PC-9 (cell line): ENCODE data around the gene CREB1. TPM values are rescaled to one million over a fixed set of nuclear protein-coding genes. Genes with fewer than 3 reads are reported as not detected.
"Not testable (repeated sequence)": the region's sequence is repeated elsewhere in the genome, so short reads cannot be mapped to it uniquely, and the experiment has no call there.

Experiments used
- BruUV-seq: library from RNA; stranded (reverse); fragments of 400-500 nt; replicated peaks from 2 replicates; lab custom pipeline; 2021; lab: Mats Ljungman, UMichigan
- CTCF ChIA-PET: fragments of 300-600 bp; sonication (Branson Sonifier 250); formaldehyde crosslinking; loops from one replicate; lab custom pipeline; 2022; ENCODE audit warnings: antibody characterized with exemption; lab: Charles Lee
- POLR2A ChIA-PET: fragments of 300-600 bp; sonication (Branson Sonifier 250); formaldehyde crosslinking; loops from one replicate; lab custom pipeline; 2022; ENCODE audit warnings: antibody characterized with exemption; ENCODE audit not compliant: unreplicated experiment; lab: Charles Lee
- DNase-seq, 2 experiments: peaks; one replicate each; pipeline versions ENCODE4 v3.0.0 to v3.0.0-alpha.2; 2015 to 2022; ENCODE audit warnings: mixed read lengths in 1 of 2
- H2AFZ ChIP-seq: fragments of 200-600 bp; sonication (generic); 2 replicates; pipeline ENCODE4 v1.8.1; 2017; ENCODE audit warnings: antibody characterized with exemption
- H3F3A ChIP-seq: fragments of 200-600 bp; sonication (generic); 2 replicates; pipeline ENCODE4 v1.8.1; 2017; ENCODE audit warnings: antibody characterized with exemption, mild to moderate bottlenecking, low read depth; ENCODE audit not compliant: insufficient read depth
- H3K27ac ChIP-seq: fragments of 200-600 bp; sonication (generic); 2 replicates; pipeline ENCODE4 v1.6.1; 2016; ENCODE audit warnings: mixed run types
- H3K27me3 ChIP-seq: fragments of 200-600 bp; sonication (generic); 2 replicates; pipeline ENCODE4 v1.6.1; 2016; ENCODE audit warnings: low read depth, mixed run types; ENCODE audit not compliant: insufficient read depth
- H3K36me3 ChIP-seq: fragments of 200-600 bp; sonication (generic); 2 replicates; pipeline ENCODE4 v1.6.1; 2016; ENCODE audit warnings: low read depth, mixed run types
- H3K4me1 ChIP-seq: fragments of 200-600 bp; sonication (generic); replicated peaks from 2 replicates; pipeline ENCODE4 v1.6.1; 2016; ENCODE audit warnings: mixed run types; ENCODE audit not compliant: insufficient read depth
- H3K4me2 ChIP-seq: fragments of 200-600 bp; sonication (generic); 2 replicates; pipeline ENCODE4 v1.6.1; 2017; ENCODE audit warnings: mixed run types
- H3K4me3 ChIP-seq: fragments of 200-600 bp; sonication (generic); 2 replicates; pipeline ENCODE4 v1.6.1; 2016; ENCODE audit warnings: mixed run types
- H3K79me2 ChIP-seq: fragments of 200-600 bp; sonication (generic); 2 replicates; pipeline ENCODE4 v1.6.1; 2017; ENCODE audit warnings: low read depth, mixed run types
- H3K9me2 ChIP-seq: fragments of 200-600 bp; sonication (generic); 2 replicates; pipeline ENCODE4 v1.8.1; 2017; ENCODE audit warnings: mild to moderate bottlenecking; ENCODE audit not compliant: insufficient read depth
- H3K9me3 ChIP-seq: fragments of 200-600 bp; sonication (generic); 2 replicates; pipeline ENCODE4 v1.8.1; 2016; ENCODE audit warnings: low read depth; ENCODE audit not compliant: insufficient read depth
- H4K20me1 ChIP-seq: fragments of 200-600 bp; sonication (generic); 2 replicates; pipeline ENCODE4 v1.8.1; 2017; ENCODE audit not compliant: insufficient read depth
- CTCF ChIP-seq: fragments of 200-600 bp; sonication (generic); conservative IDR thresholded peaks from 2 replicates; pipeline ENCODE4 v1.6.1; 2017; ENCODE audit warnings: mixed run types, antibody characterized with exemption, mild to moderate bottlenecking, moderate library complexity
- EZH2 ChIP-seq: fragments of 200-600 bp; sonication (generic); IDR thresholded peaks from 2 replicates; pipeline ENCODE4 v1.8.0; 2017; ENCODE audit warnings: antibody characterized with exemption, low read depth
- intact Hi-C: fragments of 100-400 bp; cut with micrococcal nuclease; formaldehyde crosslinking; loops from one replicate; pipeline ENCODE4 v1.10.0; 2022; ENCODE audit not compliant: unreplicated experiment
- total RNA-seq: library from RNA; stranded (reverse); gene quantifications from 2 replicates; pipeline ENCODE4 v1.2.3, GENCODE V29; 2021

Gene CREB1
- total RNA-seq, 1 experiment from 2014 or later: 42.2 TPM

- Histone ChIP-seq H3K27me3 (no peaks in the 10 kb centered on the region), H3K27ac (no peak overlapping the region), H4K20me1 (no peaks in the 10 kb centered on the region), H3K4me3 (no peak overlapping the region), H3K4me1 (no peaks in the 10 kb centered on the region), H2AFZ (no peak overlapping the region), H3K4me2 (no peak overlapping the region), H3K79me2 (no peaks in the 10 kb centered on the region), H3K9me3 (no peaks in the 10 kb centered on the region), H3F3A (no peaks in the 10 kb centered on the region), H3K36me3 (no peaks in the 10 kb centered on the region), H3K9me2 (no peaks in the 10 kb centered on the region)
- ChIA-PET CTCF (no interaction called here), POLR2A (interaction anchor here (0.6 to 0.7 kb wide), 2 partner anchors 304 to 395 kb away, joined by 3 read pairs; no protein-coding TSS in a partner anchor)
- DNase-seq: no peak
- intact Hi-C loops: no loop called here
- TF ChIP-seq EZH2 (no peak), CTCF (no peak)
- BruUV-seq: no TSS peak
Measured at GRCh38 chr2:207492461-207492860, 37.3 kb upstream of the CREB1 start.

- Histone ChIP-seq H3K4me3 (no peak overlapping the region), H3K4me2 (no peak overlapping the region), H3K9me3 (no peaks in the 10 kb centered on the region), H3K79me2 (no peaks in the 10 kb centered on the region), H3K27me3 (no peaks in the 10 kb centered on the region), H3K4me1 (no peaks in the 10 kb centered on the region), H3K9me2 (no peaks in the 10 kb centered on the region), H4K20me1 (no peaks in the 10 kb centered on the region), H2AFZ (no peak overlapping the region), H3K36me3 (no peaks in the 10 kb centered on the region), H3K27ac (no peak overlapping the region), H3F3A (no peaks in the 10 kb centered on the region)
- POLR2A ChIA-PET: interaction anchor here (0.7 kb wide), 1 partner anchor 13 kb away, joined by 3 read pairs; no protein-coding TSS in a partner anchor
- TF ChIP-seq EZH2 (no peak), CTCF (no peak)
- intact Hi-C loops: no loop called here
- no peak for DNase-seq
- CTCF ChIA-PET: no interaction called here
- BruUV-seq: no TSS peak
Measured at GRCh38 chr2:207494137-207494536, 35.6 kb upstream of the CREB1 start.

GRCh38 chr2:207496936-207497335 is 32.8 kb upstream of the CREB1 start:
- H3K4me3 ChIP-seq, intact Hi-C loops, H3K36me3 ChIP-seq, H3K4me1 ChIP-seq, H3F3A ChIP-seq, H3K27ac ChIP-seq, H3K79me2 ChIP-seq, H4K20me1 ChIP-seq, H3K9me3 ChIP-seq, CTCF ChIA-PET, H3K27me3 ChIP-seq, BruUV-seq, DNase-seq, H3K4me2 ChIP-seq, H2AFZ ChIP-seq, H3K9me2 ChIP-seq, POLR2A ChIA-PET: not testable (repeated sequence)

GRCh38 chr2:207497596-207497995 is 32.2 kb upstream of the CREB1 start:
- ChIA-PET CTCF (no interaction called here), POLR2A (no interaction called here)
- Histone ChIP-seq H3K4me1 (no peaks in the 10 kb centered on the region), H3K4me2 (no peak overlapping the region), H3K27ac (no peak overlapping the region), H3K27me3 (no peaks in the 10 kb centered on the region), H3F3A (no peaks in the 10 kb centered on the region), H2AFZ (no peak overlapping the region), H3K79me2 (no peaks in the 10 kb centered on the region), H4K20me1 (no peaks in the 10 kb centered on the region), H3K36me3 (no peaks in the 10 kb centered on the region), H3K4me3 (no peak overlapping the region), H3K9me3 (no peaks in the 10 kb centered on the region), H3K9me2 (no peaks in the 10 kb centered on the region)
- BruUV-seq: no TSS peak
- DNase-seq: no peak
- no peak for TF ChIP-seq EZH2
- intact Hi-C loops: no loop called here
